ENCODE results near the gene SLC37A2.

DNA sequence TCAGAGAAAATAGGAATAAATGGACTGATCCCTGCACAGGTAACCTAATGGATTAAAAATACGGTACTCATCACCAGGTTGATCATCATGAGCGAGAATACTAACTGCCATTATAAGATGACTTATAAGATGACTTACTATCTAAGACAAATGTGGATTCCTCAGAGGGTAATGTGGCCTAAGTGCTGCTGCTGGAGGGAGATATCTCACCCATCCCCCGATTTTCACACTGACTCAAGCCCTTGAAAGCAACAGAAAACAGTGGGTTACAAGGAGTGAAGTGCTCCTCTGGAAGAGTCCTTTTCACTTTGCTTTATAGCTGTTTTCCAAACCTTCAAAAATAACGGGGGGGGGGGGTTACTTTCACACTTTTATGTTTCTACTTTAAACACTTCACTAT lies 47.4 kb downstream of the SLC37A2 start:
- TF ChIP-seq, protein P1, sequence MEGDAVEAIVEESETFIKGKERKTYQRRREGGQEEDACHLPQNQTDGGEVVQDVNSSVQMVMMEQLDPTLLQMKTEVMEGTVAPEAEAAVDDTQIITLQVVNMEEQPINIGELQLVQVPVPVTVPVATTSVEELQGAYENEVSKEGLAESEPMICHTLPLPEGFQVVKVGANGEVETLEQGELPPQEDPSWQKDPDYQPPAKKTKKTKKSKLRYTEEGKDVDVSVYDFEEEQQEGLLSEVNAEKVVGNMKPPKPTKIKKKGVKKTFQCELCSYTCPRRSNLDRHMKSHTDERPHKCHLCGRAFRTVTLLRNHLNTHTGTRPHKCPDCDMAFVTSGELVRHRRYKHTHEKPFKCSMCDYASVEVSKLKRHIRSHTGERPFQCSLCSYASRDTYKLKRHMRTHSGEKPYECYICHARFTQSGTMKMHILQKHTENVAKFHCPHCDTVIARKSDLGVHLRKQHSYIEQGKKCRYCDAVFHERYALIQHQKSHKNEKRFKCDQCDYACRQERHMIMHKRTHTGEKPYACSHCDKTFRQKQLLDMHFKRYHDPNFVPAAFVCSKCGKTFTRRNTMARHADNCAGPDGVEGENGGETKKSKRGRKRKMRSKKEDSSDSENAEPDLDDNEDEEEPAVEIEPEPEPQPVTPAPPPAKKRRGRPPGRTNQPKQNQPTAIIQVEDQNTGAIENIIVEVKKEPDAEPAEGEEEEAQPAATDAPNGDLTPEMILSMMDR (IDR thresholded peaks at IDR 0.05): no peak
- no peak for TF ChIP-seq POLR2A (IDR thresholded peaks at IDR 0.05)
- TF ChIP-seq POLR2AphosphoS5 (IDR thresholded peaks at IDR 0.05): no peak
